Body of pancreas (tissue), 4 donors: ENCODE measurements around the gene DAPK2. TPM values are rescaled to one million over a fixed set of nuclear protein-coding genes. Genes with fewer than 3 reads are reported as not detected.
A peak's percentile ranks its signal among the peaks of the same experiment; 100 is the strongest.

ENCODE experiments used
- ATAC-seq: fragments of 150-250 bp; one replicate; pipeline ENCODE4 v1.9.1; 2016
- DNase-seq, 4 donors: peaks; one replicate each; pipeline ENCODE4 v3.0.0-alpha.2; 2019
- H3K27ac ChIP-seq, 4 donors: fragments of 200-600 bp; sonication (generic); 1 replicate in 3 of 4; 2 replicates in 1 of 4; pipeline versions ENCODE4 v1.5.1 to v1.6.1; 2016 to 2019; ENCODE audit warnings: mild to moderate bottlenecking in 1 of 4, mixed read lengths in 1 of 4, moderate library complexity in 1 of 4
- H3K27me3 ChIP-seq, 2 donors: fragments of 200-600 bp; sonication (generic); one replicate each; pipeline ENCODE4 v1.6.0; 2016; ENCODE audit warnings: mild to moderate bottlenecking in 1 of 2
- H3K36me3 ChIP-seq, 2 donors: fragments of 200-600 bp; sonication (generic); replicated peaks in 1 of 2; 2 replicates each; pipeline ENCODE4 v1.5.1; 2016; ENCODE audit warnings: low read depth in 2 of 2; ENCODE audit not compliant: insufficient read depth in 1 of 2
- H3K4me1 ChIP-seq: fragments of 200-600 bp; sonication (generic); one replicate; pipeline ENCODE4 v1.6.0; 2016
- H3K4me3 ChIP-seq, 2 donors: fragments of 200-600 bp; sonication (generic); 1 replicate in 1 of 2; 2 replicates in 1 of 2; pipeline ENCODE4 v1.5.1; 2016 to 2019
- H3K9me3 ChIP-seq, 3 donors: fragments of 200-600 bp; sonication (generic); 1 replicate in 2 of 3; 2 replicates in 1 of 3; pipeline ENCODE4 v1.5.1; 2016
- CTCF ChIP-seq, 7 experiments: fragments of 450-650 bp in 4 of 7; fragments of 200-600 bp in 3 of 7; sonication (generic) in 3 of 7; IDR thresholded peaks; one replicate each; pipeline ENCODE4 v1.5.1; 2016 to 2019; ENCODE audit warnings: antibody characterized with exemption in 7 of 7
- POLR2A ChIP-seq, 3 donors: fragments of 450-650 bp; IDR thresholded peaks; one replicate each; pipeline ENCODE4 v1.6.1; 2016; ENCODE audit warnings: antibody characterized with exemption in 3 of 3, mild to moderate bottlenecking in 2 of 3
- WGBS, 2 donors: methylation state at CpG; one replicate each; pipeline ENCODE4 v1.1.5; 2017; 5-methylcytosine and 5-hydroxymethylcytosine counted together
- intact Hi-C: fragments of 100-400 bp; cut with DNase I; formaldehyde crosslinking; loops from one replicate; pipeline ENCODE4 v1.15.1; 2023
- total RNA-seq, 2 donors: library from RNA; depleted of rRNA; stranded (reverse); fragments of >200 nt; gene quantifications; one replicate each; pipeline ENCODE4 v1.1.0, GENCODE V29; 2016

DAPK2 gene
- total RNA-seq, 2 donors from 2014 or later, result 2.9 to 5.9 TPM

- intact Hi-C loops, result no loop called here
Measured at GRCh38 chr15:63911160-63911559, 135.1 kb downstream of the DAPK2 start.

GRCh38 chr15:63909819-63910437 is 136.4 kb downstream of the DAPK2 start:
- 51 to 53% methylated on average over 10 of the region's 10 CpGs for WGBS, 2 donors
- intact Hi-C loops, result no loop called here
- peak; percentile 73 for ATAC-seq

More at GRCh38 chr15:63911160-63911559, 135.1 kb downstream of the DAPK2 start:
- no peak for ATAC-seq
- TF ChIP-seq CTCF (IDR thresholded peaks at IDR 0.05), result no peak
- TF ChIP-seq POLR2A (IDR thresholded peaks at IDR 0.05), result no peak
- WGBS, 2 donors, result 87 to 96% methylated on average over 4 of the region's 4 CpGs
- H3K4me1 ChIP-seq, result peaks cover 17% of the 10 kb centered on the region
- H3K36me3 ChIP-seq, result no peaks in the 10 kb centered on the region
- DNase-seq, result no peak
- H3K4me3 ChIP-seq, result no peak overlapping the region
- H3K27ac ChIP-seq, result no peak overlapping the region
- H3K9me3 ChIP-seq, result no peaks in the 10 kb centered on the region
- H3K27me3 ChIP-seq, result no peaks in the 10 kb centered on the region

GRCh38 chr15:63908991-63909390 is 137.3 kb downstream of the DAPK2 start:
- H3K4me1 ChIP-seq, result peaks cover 17% of the 10 kb centered on the region
- no peaks in the 10 kb centered on the region for H3K36me3 ChIP-seq
- WGBS, 2 donors, result 59 to 66% methylated on average over 2 of the region's 2 CpGs
- intact Hi-C loops, result no loop called here
- H3K9me3 ChIP-seq, result no peaks in the 10 kb centered on the region
- ATAC-seq, result no peak
- H3K27ac ChIP-seq, result peak overlapping the region in 1 of 4 donors; percentile 63
- no peaks in the 10 kb centered on the region for H3K27me3 ChIP-seq
- DNase-seq, result no peak
- TF ChIP-seq POLR2A (IDR thresholded peaks at IDR 0.05) (no peak), CTCF (IDR thresholded peaks at IDR 0.05) (no peak)
- no peak overlapping the region for H3K4me3 ChIP-seq

More at GRCh38 chr15:63909819-63910437, 136.4 kb downstream of the DAPK2 start:
- Histone ChIP-seq H3K4me3 (no peak overlapping the region), H3K9me3 (no peaks in the 10 kb centered on the region), H3K27me3 (no peaks in the 10 kb centered on the region), H3K4me1 (peaks cover 17% of the 10 kb centered on the region), H3K27ac (peak overlapping the region; percentile 19 to 66 (median 47)), H3K36me3 (no peaks in the 10 kb centered on the region)
- TF ChIP-seq CTCF (IDR thresholded peaks at IDR 0.05) (no peak), POLR2A (IDR thresholded peaks at IDR 0.05) (no peak)
- peak in 3 of 4 donors; percentile 45 to 47 (median 46) for DNase-seq

GRCh38 chr15:63908281-63908680 is 138.0 kb downstream of the DAPK2 start:
- TF ChIP-seq POLR2A (IDR thresholded peaks at IDR 0.05), result no peak
- no peak for TF ChIP-seq CTCF (IDR thresholded peaks at IDR 0.05)
- ATAC-seq, result no peak
- Histone ChIP-seq H3K27me3 (no peaks in the 10 kb centered on the region), H3K9me3 (no peaks in the 10 kb centered on the region), H3K27ac (no peak overlapping the region), H3K4me3 (no peak overlapping the region), H3K36me3 (no peaks in the 10 kb centered on the region), H3K4me1 (peaks cover 17% of the 10 kb centered on the region)
- DNase-seq, result no peak
- WGBS, 2 donors, result 92 to 93% methylated on average over 6 to 7 of the region's 7 CpGs
- intact Hi-C loops, result no loop called here

- no peak overlapping the region for H3K4me3 ChIP-seq
- H3K27ac ChIP-seq, result no peak overlapping the region
- intact Hi-C loops, result no loop called here
- TF ChIP-seq CTCF (IDR thresholded peaks at IDR 0.05), result no peak
- no peak for TF ChIP-seq POLR2A (IDR thresholded peaks at IDR 0.05)
- no peaks in the 10 kb centered on the region for H3K27me3 ChIP-seq
- no peaks in the 10 kb centered on the region for H3K36me3 ChIP-seq
- no peaks in the 10 kb centered on the region for H3K9me3 ChIP-seq
- ATAC-seq (no peak), DNase-seq (no peak)
- H3K4me1 ChIP-seq, result peaks cover 17% of the 10 kb centered on the region
- 91 to 92% methylated on average over 8 of the region's 8 CpGs for WGBS, 2 donors
Measured at GRCh38 chr15:63907521-63907920, 138.8 kb downstream of the DAPK2 start.
